Left colon (tissue), 2 donors: ENCODE measurements around the gene FADS6. TPM values are rescaled to one million over a fixed set of nuclear protein-coding genes. Genes with fewer than 3 reads are reported as not detected.
A peak's percentile ranks its signal among the peaks of the same experiment; 100 is the strongest.

ENCODE experiments used
- ATAC-seq: fragments of 200-7000 bp; cut with Tn5 transposase; one replicate; pipeline ENCODE4 v1.9.1; 2020; ENCODE audit warnings: mild to moderate bottlenecking, moderate library complexity
- DNase-seq, 2 donors: peaks; one replicate each; pipeline ENCODE4 v3.0.0-alpha.2; 2020
- intact Hi-C, 2 donors: fragments of 100-400 bp; cut with DNase I in 1 of 2; cut with micrococcal nuclease in 1 of 2; formaldehyde crosslinking; loops; one replicate each; pipeline versions ENCODE4 v1.11.2 to v1.14.0; 2022; cut with DNase I, micrococcal nuclease
- total RNA-seq, 2 donors: library from RNA; stranded (reverse); fragmentation: NEBNext Ultra II Directional; extraction: Animal tissue kit (Norgen Biotek cat#: 25700); gene quantifications; one replicate each; pipeline ENCODE4 v1.2.1, GENCODE V29; 2021
- donor health status: DM: no; HTN: no; CAD: no.
- donor health status: DM: yes; HTN: yes; CAD: no.

The FADS6 gene
- total RNA-seq, 2 donors from 2014 or later: 1.1 to 6.4 TPM

GRCh38 chr17:74898376-74898946 lies 5.0 kb upstream of the FADS6 start:
- DNase-seq (no peak), ATAC-seq (no peak)
- intact Hi-C loops: no loop called here

- intact Hi-C loops: no loop called here
- DNase-seq (no peak), ATAC-seq (no peak)
Measured at GRCh38 chr17:74893936-74894671, 671 bp upstream of the FADS6 start.

- ATAC-seq (no peak), DNase-seq (no peak)
- intact Hi-C loops: no loop called here
Measured at GRCh38 chr17:74892013-74892841, 1.2 kb downstream of the FADS6 start.

- intact Hi-C loops: no loop called here
- DNase-seq (no peak), ATAC-seq (no peak)
Measured at GRCh38 chr17:74890554-74890953, 2.9 kb downstream of the FADS6 start.

- ATAC-seq (no peak), DNase-seq (no peak)
- intact Hi-C loops: no loop called here
Measured at GRCh38 chr17:74888469-74888868, 5.0 kb downstream of the FADS6 start.

GRCh38 chr17:74883241-74883745 lies 10.1 kb downstream of the FADS6 start:
- intact Hi-C loops: no loop called here
- ATAC-seq (no peak), DNase-seq (no peak)

GRCh38 chr17:74882517-74883240 lies 10.8 kb downstream of the FADS6 start:
- ATAC-seq: no peak
- intact Hi-C loops: no loop called here
- no peak for DNase-seq

- intact Hi-C loops: no loop called here
- no peak for ATAC-seq
- DNase-seq: no peak
Measured at GRCh38 chr17:74881073-74881472, 12.4 kb downstream of the FADS6 start.

GRCh38 chr17:74879308-74879707 lies 14.1 kb downstream of the FADS6 start:
- intact Hi-C loops: no loop called here
- DNase-seq (no peak), ATAC-seq (no peak)

- DNase-seq (no peak), ATAC-seq (no peak)
- intact Hi-C loops: no loop called here
Measured at GRCh38 chr17:74878658-74879057, 14.8 kb downstream of the FADS6 start.

GRCh38 chr17:74877592-74878548 lies 15.6 kb downstream of the FADS6 start:
- ATAC-seq (peak; percentile 82), DNase-seq (peak; percentile 87 to 88)
- intact Hi-C loops: no loop called here

GRCh38 chr17:74875977-74876593 lies 17.3 kb downstream of the FADS6 start:
- intact Hi-C loops: no loop called here
- ATAC-seq: no peak
- DNase-seq: no peak

GRCh38 chr17:74875155-74875976 lies 18.1 kb downstream of the FADS6 start:
- DNase-seq (no peak), ATAC-seq (no peak)
- intact Hi-C loops: no loop called here

- no peak for DNase-seq
- no peak for ATAC-seq
- intact Hi-C loops: loop anchor here in 1 of 2 donors (5.0 kb wide), 1 partner anchor 132 kb away; no protein-coding TSS in a partner anchor
Measured at GRCh38 chr17:74874615-74875037, 18.8 kb downstream of the FADS6 start.

GRCh38 chr17:74873874-74874614 lies 19.4 kb downstream of the FADS6 start:
- ATAC-seq: no peak
- intact Hi-C loops: loop anchor here in 1 of 2 donors (5.0 kb wide), 1 partner anchor 132 kb away; no protein-coding TSS in a partner anchor
- no peak for DNase-seq
